Measurements from ENCODE around the gene MLH3.

- TF ChIP-seq CTCF (IDR thresholded peaks at IDR 0.05; ENCODE audit: borderline replicate concordance, extremely low read depth, low read length, poor library complexity, severe bottlenecking) (peak; percentile 51), EZH2 (IDR thresholded peaks at IDR 0.05; ENCODE audit: borderline replicate concordance, low read depth, low read length, severe bottlenecking) (no peak)
These were observed 28.6 kb downstream of the MLH3 start for GRCh38 chr14:75022655-75023054.
